Stimulated activated CD4-positive, alpha-beta T cell treated with anti-CD3 and anti-CD28 coated beads, Interleukin-2, amount 100 ng/mL, for 48 hours (primary cell): ENCODE data around the gene H2BK1.

Experiments
- DNase-seq, 2 donors: peaks; one replicate each; pipeline ENCODE4 v3.0.0-alpha.2; 2020

H2BK1 gene

GRCh38 chr7:151198945-151199848, 11.1 kb downstream of the H2BK1 start:
- no peak for DNase-seq

GRCh38 chr7:151197932-151198331, 12.4 kb downstream of the H2BK1 start:
- DNase-seq: no peak

GRCh38 chr7:151195616-151196450, 14.5 kb downstream of the H2BK1 start:
- no peak for DNase-seq

DNA sequence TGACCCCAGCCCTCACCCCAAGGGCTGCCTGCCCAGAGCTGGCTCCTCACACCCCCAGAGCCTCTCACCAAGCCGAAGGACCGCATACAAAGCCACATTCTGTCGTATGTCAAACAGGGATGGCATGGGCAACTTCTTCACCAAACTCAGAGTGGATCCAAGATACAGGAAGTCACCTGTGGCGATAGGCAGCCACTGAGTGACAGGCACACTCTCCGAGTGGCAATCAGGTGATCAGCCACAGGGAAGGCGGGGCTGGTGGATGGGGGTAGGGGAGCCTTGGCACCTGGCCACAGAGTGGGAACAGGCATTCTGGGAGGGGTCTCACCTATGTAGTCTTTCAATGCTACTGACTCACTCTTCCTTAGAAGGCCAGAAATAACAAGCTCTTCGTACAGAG, 16.1 kb downstream of the H2BK1 start:
- DNase-seq: no peak

GRCh38 chr7:151193203-151193978, 16.9 kb downstream of the H2BK1 start:
- no peak for DNase-seq

DNA sequence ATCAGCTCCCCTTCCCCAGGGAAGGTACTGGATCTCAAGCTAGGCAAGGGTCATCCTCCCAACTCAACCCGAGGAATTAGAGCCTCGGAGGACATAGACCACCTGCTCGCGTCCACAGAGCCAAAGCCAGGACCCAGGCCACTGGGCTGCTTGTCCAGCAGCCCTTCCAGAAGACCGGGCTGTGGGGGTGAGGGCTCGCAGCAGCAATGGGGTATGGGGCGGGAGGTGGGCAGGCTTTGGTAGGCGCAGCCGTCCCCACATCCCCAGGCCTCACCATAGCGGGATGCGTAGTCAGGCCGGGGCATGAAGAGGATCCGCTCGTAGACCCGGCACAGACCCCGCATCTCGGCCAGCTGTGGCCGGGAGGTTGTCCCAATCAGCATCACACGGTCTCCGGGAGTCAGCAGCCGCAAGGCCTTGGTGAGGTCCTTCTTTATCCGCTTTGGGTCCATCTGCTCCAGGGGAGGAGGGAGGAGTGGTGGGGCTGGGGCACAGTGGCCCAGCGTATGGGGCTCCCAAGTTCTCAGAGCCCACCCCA, 18.2 kb downstream of the H2BK1 start:
- DNase-seq: no peak

- DNase-seq: no peak
These were observed 18.7 kb downstream of the H2BK1 start for GRCh38 chr7:151191544-151191943.

- DNase-seq: no peak
These were observed 21.2 kb downstream of the H2BK1 start for GRCh38 chr7:151189038-151189437.

- DNase-seq: no peak
These were observed 22.1 kb downstream of the H2BK1 start for GRCh38 chr7:151188252-151188542.

DNA sequence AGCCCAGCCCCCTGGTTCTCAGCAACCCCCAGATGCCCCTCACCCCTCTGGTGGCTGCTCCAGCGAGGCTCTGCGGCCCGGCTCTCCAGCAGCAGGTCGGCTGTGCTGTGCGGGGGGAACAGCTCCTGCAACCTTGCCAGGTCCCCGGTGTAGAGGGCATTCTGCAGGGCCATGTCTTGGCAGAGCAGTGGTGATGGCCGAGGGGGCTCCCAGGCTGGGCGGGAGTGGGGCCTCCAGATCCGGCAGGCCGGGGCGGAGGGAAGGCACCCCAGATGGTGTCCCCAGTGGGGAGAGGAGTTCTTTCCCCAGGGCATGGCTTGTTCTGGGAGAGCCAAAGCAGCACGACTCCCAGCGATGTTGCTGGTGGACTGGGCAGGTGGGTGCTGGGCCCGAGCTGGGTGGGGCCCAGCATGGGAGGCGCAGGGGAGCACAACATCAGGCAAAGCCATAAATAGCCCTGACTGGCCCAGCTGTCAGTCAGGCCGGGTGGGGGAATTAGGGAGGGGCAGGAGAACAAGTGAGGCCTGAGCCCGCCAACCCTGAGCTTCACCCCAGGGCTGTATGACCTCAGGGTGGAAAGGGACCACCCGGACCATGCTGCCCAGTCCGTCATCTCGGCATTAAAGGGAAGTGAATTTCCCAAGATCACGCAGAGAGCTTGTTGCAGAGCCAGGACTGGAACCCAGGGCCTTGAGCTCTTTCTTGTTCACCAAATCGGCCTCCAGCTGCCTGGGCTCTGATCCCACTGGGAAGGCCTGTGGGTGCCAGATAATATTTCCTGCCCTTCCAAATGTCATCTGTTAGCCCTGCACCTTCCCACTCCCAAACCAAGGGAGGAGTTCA, 22.7 kb downstream of the H2BK1 start:
- no peak for DNase-seq

DNA sequence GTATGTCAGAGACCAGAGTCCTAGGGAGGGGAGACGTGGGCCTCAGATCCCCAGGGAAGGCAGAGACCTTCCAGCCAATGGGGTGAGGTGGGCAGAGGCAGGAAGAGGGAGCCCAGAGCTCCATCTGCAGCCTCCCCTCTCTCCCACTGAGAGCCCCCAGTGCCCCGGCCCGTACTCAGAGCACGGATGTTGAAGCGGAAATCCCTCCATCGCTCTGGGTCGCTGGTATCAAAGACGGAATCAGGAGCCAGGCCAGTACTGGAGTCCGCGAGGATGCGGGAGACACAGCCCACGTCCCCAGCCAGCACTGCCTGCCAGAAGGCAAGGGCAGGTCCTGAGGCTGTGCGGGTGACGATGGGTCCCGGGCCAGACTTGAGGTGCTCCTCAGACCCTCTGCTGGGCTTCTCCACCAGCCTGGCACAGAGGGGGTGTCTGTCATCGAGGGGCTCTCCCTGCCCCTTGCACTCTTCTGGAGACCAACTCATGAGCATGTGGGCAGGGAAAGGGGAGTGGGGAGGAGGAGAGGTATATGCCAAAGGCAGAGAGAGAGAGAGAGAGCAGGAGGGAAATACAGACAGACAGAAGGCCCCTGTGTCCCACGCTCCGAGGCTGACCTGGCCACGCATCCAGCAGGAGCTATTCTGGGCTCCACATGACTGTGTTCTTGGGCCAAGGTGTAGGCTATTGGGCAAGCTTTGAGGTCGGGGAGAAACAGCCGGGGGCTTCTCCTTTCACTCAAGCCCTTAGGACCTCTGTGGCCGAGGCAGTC, 23.5 kb downstream of the H2BK1 start, which contains the start of gene ASB10:
TSS of gene ASB10 (minus strand) at position 611 of the 769 bp plus-strand sequence. CDS start at position 491, 120 bp downstream.
- no peak for DNase-seq

GRCh38 chr7:151185762-151186639, 24.3 kb downstream of the H2BK1 start:
- DNase-seq: no peak

- DNase-seq: no peak
These were observed 29.3 kb downstream of the H2BK1 start for GRCh38 chr7:151181011-151181431.

GRCh38 chr7:151179946-151180345, 30.3 kb downstream of the H2BK1 start:
- DNase-seq: no peak

GRCh38 chr7:151179287-151179860, 30.9 kb downstream of the H2BK1 start:
- DNase-seq: no peak

DNA sequence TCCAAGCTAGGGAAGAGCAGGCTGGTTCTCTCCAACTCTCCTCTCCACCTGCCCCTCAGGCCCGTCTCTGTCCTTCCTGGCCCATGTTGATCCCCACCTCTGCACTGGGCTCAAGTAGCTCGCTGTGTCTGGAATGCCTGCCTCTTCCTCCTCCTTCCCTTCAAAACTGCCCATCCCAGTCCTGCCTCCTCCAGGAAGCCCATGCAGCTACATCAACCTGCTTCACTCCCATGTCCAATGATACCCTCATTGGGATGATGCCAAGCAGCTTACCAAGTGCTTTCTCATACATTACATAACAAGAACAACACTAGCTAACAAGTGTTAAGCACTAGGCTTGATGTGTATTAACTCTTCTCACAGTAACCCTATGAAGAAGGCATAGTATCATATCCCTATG, 31.5 kb downstream of the H2BK1 start:
- DNase-seq: no peak

GRCh38 chr7:151178236-151178635, 32.1 kb downstream of the H2BK1 start:
- no peak for DNase-seq

DNA sequence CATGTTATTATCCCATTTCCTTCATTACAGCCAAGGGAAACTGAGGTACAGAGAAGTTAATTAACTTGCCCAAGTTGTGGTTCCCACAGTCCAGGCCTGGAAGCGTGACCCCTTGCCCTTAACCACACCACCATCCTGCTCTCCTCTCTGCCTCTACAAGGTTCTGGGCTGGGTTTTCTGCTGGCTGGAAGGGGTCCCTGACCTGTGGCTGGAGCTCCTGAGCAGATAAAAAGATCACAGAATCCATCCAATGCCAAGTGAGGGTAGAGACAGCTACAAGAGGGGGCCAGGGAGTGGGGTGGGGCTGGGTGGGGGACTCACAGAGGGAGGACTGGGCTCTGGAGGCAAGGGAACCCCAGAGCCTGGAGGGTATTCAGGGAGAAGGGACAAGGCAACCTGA, 33.0 kb downstream of the H2BK1 start:
- no peak for DNase-seq

DNA sequence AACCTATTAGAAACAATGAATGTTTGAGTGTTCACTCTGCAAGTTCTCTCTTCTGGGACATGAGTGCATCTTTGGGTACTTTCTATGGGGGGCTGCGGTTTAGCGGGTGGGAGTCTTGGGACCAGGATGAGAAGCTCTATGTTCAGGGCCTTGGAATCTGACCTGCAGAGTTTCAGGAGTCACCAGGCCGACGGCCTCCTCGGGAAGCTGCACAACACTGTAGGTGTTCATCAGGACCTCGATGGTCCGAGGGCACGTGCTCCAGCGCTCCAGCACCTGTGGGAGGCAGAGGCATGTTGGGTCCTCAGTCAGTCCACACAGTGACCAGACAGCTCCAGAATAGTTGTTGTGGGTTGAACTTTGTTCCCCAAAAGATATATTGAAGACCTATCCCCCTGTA, 33.9 kb downstream of the H2BK1 start:
- DNase-seq: no peak
